NCI-H446 treated with DMSO at 0.1 percent for 48 hours (cell line): ENCODE measurements around the gene HOXA4.

Source experiments
- DNase-seq: peaks from one replicate; lab custom pipeline; 2025; lab: John Stamatoyannopoulos, UW

The HOXA4 gene

GRCh38 chr7:27158436-27159265 lies 28.1 kb upstream of the HOXA4 start:
- no peak for DNase-seq

- no peak for DNase-seq
Observed at GRCh38 chr7:27157702-27158431, 27.3 kb upstream of the HOXA4 start.

GRCh38 chr7:27156916-27157701 lies 26.6 kb upstream of the HOXA4 start:
- DNase-seq = no peak

- DNase-seq = peak; percentile 63
Observed at GRCh38 chr7:27156508-27156898, 25.9 kb upstream of the HOXA4 start, which contains the start of gene HOXA7. Gene HOXA7, minus strand, starts transcription at chr7:27156675. Its CDS starts 130 bp downstream, at chr7:27156545.

- no peak for DNase-seq
Observed at GRCh38 chr7:27155816-27156507, 25.4 kb upstream of the HOXA4 start.

- no peak for DNase-seq
Observed at GRCh38 chr7:27154901-27155815, 24.6 kb upstream of the HOXA4 start.

GRCh38 chr7:27154369-27154768 lies 23.8 kb upstream of the HOXA4 start:
- no peak for DNase-seq

GRCh38 chr7:27153526-27153925 lies 23.0 kb upstream of the HOXA4 start:
- no peak for DNase-seq

GRCh38 chr7:27152816-27153442 lies 22.4 kb upstream of the HOXA4 start:
- DNase-seq = no peak

GRCh38 chr7:27151931-27152815 lies 21.6 kb upstream of the HOXA4 start, which contains the start of gene HOXA3:
Gene HOXA3, minus strand, starts transcription at chr7:27152583. Its CDS starts 41,943 bp downstream, at chr7:27110640.
- no peak for DNase-seq

GRCh38 chr7:27151341-27151930 lies 20.9 kb upstream of the HOXA4 start:
- no peak for DNase-seq

GRCh38 chr7:27150568-27151340 lies 20.2 kb upstream of the HOXA4 start:
- DNase-seq = peak; percentile 57

GRCh38 chr7:27149842-27150567 lies 19.4 kb upstream of the HOXA4 start:
- no peak for DNase-seq

- DNase-seq = no peak
Observed at GRCh38 chr7:27148756-27149641, 18.4 kb upstream of the HOXA4 start.

- no peak for DNase-seq
Observed at GRCh38 chr7:27148031-27148755, 17.6 kb upstream of the HOXA4 start.
